ENCODE measurements around the gene LRRN4CL. TPM values are rescaled to one million over a fixed set of nuclear protein-coding genes. Genes with fewer than 3 reads are reported as not detected.

Gene LRRN4CL
- total RNA-seq, 1 donor from 2014 or later = 0.44 TPM

DNA sequence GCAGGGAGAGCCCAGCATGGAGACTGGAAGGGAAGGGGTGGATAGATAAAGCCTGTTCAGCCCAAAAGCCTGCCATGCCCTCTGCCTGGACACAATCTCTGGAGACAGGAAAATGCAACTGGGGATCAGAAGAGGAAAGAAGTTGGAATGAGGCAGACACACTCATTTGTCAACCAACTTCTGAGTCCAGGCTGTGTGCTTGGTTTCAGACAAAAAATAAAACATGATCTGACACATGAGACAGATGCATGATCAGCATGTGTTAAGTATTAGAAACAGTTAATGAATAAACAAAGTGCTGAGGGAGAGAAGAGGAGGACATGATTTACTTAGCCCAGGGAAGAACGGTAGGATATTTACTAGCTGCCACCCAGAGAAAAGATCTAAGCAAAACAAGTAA, 839 bp downstream of the LRRN4CL start:
- Mint-ChIP-seq H3K4me3 (ENCODE audit: unreplicated experiment) (peak overlapping the region; percentile 37), H3K9me3 (ENCODE audit: unreplicated experiment) (no peaks in the 10 kb centered on the region), H3K27me3 (ENCODE audit: unreplicated experiment) (peaks cover 3% of the 10 kb centered on the region), H3K27ac (ENCODE audit: unreplicated experiment) (peak overlapping the region; percentile 15), H3K36me3 (ENCODE audit: low read depth, unreplicated experiment) (peaks cover 24% of the 10 kb centered on the region), H3K4me1 (ENCODE audit: unreplicated experiment) (peaks cover 10% of the 10 kb centered on the region)
- TF ChIP-seq, protein P1, sequence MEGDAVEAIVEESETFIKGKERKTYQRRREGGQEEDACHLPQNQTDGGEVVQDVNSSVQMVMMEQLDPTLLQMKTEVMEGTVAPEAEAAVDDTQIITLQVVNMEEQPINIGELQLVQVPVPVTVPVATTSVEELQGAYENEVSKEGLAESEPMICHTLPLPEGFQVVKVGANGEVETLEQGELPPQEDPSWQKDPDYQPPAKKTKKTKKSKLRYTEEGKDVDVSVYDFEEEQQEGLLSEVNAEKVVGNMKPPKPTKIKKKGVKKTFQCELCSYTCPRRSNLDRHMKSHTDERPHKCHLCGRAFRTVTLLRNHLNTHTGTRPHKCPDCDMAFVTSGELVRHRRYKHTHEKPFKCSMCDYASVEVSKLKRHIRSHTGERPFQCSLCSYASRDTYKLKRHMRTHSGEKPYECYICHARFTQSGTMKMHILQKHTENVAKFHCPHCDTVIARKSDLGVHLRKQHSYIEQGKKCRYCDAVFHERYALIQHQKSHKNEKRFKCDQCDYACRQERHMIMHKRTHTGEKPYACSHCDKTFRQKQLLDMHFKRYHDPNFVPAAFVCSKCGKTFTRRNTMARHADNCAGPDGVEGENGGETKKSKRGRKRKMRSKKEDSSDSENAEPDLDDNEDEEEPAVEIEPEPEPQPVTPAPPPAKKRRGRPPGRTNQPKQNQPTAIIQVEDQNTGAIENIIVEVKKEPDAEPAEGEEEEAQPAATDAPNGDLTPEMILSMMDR (IDR thresholded peaks at IDR 0.05; ENCODE audit: unreplicated experiment) = no peak
- DNase-seq (ENCODE audit: low spot score) = no peak

DNA sequence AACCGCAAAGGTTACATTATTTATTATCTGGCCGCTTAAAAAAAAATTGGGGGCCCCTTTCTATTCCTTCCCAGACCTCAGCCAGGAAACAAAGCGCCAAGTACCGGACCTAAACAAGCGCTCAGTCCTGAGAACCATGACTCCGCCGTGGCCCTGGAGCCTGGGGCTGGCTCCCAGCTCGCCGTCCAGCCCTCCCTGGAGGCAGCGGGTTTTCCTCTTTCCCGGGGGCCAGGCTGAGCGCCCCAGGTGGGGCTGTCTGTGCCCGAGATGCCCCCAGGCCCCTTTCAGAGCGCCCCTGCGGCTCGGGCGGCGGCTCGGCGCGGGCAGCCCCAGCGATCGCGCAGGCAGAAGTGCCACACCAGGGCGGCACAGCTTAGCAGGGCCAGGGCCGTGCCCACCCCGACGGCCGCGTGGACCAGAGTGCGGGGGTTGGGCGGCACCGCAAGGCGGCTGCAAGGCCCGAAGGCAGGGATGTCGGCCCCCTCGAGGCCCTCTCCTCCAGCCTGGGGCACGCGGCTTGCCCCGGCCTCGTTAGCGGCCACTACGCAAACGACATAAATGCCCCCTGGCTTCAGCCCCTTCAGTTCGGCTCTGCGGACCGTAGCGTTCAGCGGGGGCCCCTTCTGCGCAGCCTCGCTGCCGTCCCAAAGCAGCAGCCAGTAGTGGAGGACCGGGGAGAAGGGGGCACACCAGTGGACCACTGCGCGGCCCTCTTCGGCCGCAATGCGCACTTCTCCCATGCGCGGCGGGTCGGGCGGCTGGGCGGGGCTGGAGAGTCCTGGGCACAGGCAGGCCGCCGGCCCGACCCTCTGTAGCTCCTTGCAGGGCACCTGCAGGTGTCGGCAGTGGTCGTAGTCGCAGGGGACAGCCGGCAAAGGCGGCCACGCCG, 1.6 kb downstream of the LRRN4CL start:
- H3K4me1 Mint-ChIP-seq (ENCODE audit: unreplicated experiment) = peaks cover 10% of the 10 kb centered on the region
- peaks cover 21% of the 10 kb centered on the region for H3K36me3 Mint-ChIP-seq (ENCODE audit: low read depth, unreplicated experiment)
- peaks cover 2% of the 10 kb centered on the region for H3K27me3 Mint-ChIP-seq (ENCODE audit: unreplicated experiment)
- no peak for DNase-seq (ENCODE audit: low spot score)
- H3K27ac Mint-ChIP-seq (ENCODE audit: unreplicated experiment) = no peak overlapping the region
- H3K4me3 Mint-ChIP-seq (ENCODE audit: unreplicated experiment) = no peak overlapping the region
- TF ChIP-seq, protein P1 (IDR thresholded peaks at IDR 0.05; ENCODE audit: unreplicated experiment) = no peak
- no peaks in the 10 kb centered on the region for H3K9me3 Mint-ChIP-seq (ENCODE audit: unreplicated experiment)

DNA sequence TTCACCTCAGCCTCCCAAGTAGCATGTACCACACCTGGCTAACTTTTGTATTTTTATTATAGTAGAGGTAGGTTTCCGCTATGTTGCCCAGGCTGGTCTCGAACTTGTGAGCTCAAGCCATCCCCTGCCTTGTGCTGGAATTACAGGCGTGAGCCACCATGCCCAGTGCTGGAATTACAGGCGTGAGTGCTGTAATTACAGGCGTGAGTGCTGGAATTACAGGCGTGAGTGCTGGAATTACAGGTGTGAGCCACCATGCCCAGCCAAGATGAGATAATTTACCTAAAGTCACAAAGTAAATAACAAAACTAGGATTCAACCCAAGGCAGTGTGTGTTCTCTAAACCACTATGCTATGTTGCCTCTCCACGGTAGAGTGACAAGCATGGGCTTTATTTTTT, 6.8 kb downstream of the LRRN4CL start:
- H3K27me3 Mint-ChIP-seq (ENCODE audit: unreplicated experiment) = peaks cover 5% of the 10 kb centered on the region
- H3K9me3 Mint-ChIP-seq (ENCODE audit: unreplicated experiment) = no peaks in the 10 kb centered on the region
- H3K4me1 Mint-ChIP-seq (ENCODE audit: unreplicated experiment) = peaks cover 8% of the 10 kb centered on the region
- no peak overlapping the region for H3K27ac Mint-ChIP-seq (ENCODE audit: unreplicated experiment)
- H3K36me3 Mint-ChIP-seq (ENCODE audit: low read depth, unreplicated experiment) = peaks cover 7% of the 10 kb centered on the region
- H3K4me3 Mint-ChIP-seq (ENCODE audit: unreplicated experiment) = no peak overlapping the region
- TF ChIP-seq, protein P1 (IDR thresholded peaks at IDR 0.05; ENCODE audit: unreplicated experiment) = no peak
- DNase-seq (ENCODE audit: low spot score) = no peak

DNA sequence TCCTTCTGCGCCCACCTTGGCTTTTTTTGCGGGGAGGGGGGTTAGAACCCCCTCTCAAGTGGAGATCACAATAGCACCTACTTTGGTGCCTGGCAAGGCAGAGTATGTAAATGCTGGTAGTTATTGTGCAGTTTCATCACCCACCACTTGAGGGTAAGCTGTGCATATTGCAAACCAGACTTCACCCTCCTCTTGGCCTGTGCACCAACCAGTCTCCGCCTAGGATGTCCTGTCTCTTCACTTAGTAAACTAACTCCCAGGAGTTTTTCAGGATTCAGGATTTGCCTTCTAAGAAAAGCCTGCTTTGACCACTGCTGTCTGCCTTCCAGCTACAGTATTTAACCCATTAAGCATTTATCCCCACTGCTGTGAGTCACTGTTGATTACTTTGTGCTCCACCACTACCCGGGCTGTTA, 8.5 kb downstream of the LRRN4CL start:
- Mint-ChIP-seq H3K27me3 (ENCODE audit: unreplicated experiment) (peaks cover 4% of the 10 kb centered on the region), H3K27ac (ENCODE audit: unreplicated experiment) (no peak overlapping the region), H3K4me1 (ENCODE audit: unreplicated experiment) (peaks cover 8% of the 10 kb centered on the region), H3K9me3 (ENCODE audit: unreplicated experiment) (no peaks in the 10 kb centered on the region), H3K4me3 (ENCODE audit: unreplicated experiment) (no peak overlapping the region), H3K36me3 (ENCODE audit: low read depth, unreplicated experiment) (peaks cover 19% of the 10 kb centered on the region)
- TF ChIP-seq, protein P1 (IDR thresholded peaks at IDR 0.05; ENCODE audit: unreplicated experiment) = peak; percentile 43
- DNase-seq (ENCODE audit: low spot score) = peak; percentile 37
